Head of caudate nucleus (tissue), 42 donors: ENCODE measurements around the gene CHD3.
A peak's percentile ranks its signal among the peaks of the same experiment; 100 is the strongest.

Source experiments
- DNase-seq, 42 donors: peaks; one replicate each; pipeline versions ENCODE4 v3.0.0 to v3.0.0-alpha.2; 2020 to 2021; ENCODE audit warnings: mixed read lengths in 7 of 42
- intact Hi-C: fragments of 100-400 bp; cut with DNase I; formaldehyde crosslinking; loops from one replicate; pipeline ENCODE4 v1.15.0; 2022

Gene CHD3

DNA sequence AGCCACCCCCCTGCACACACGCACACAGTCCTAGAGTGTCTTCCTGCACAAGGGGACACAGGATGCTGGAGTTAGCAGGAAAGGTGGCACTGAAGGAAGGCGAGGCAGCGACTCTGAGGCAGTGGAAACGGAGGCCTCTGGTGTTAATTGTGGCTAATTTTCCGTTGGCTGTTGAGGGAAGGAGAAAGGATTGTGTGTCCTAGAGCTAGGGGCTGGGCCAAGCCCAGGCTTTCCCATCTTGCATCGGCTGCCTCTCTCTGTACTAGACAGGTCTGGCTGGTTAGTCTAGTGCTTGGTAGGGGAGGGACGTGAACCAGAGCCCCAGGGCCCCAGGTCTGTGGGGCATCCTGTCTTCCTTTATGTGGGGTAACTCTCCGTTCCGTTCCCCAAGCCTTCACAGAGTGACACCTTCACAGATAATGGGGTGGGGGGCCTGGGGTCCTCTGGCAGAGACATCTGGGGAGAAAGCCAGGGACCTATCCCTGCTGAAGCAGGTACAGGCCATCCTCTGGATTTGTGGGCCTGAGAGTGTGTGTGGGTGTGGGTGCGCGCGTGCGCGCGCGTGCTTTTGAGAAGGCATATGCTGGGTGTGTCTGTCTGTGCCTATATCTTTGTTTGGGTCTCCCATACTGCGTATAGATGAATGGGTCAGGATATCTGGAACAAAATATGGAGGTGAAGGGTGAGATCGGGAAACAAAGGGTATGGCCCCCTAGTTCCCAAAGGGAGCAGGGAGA lies at the start of gene CHD3:
Gene CHD3, plus strand, starts transcription at position 606 of the 737 bp plus-strand sequence. CDS start 212 bp downstream, outside the sequence.
- DNase-seq: peak in 35 of 42 donors; percentile 16 to 70 (median 48)
- intact Hi-C loops: loop anchor here (5.0 kb wide), 1 partner anchor 51 kb away; no protein-coding TSS in a partner anchor

DNA sequence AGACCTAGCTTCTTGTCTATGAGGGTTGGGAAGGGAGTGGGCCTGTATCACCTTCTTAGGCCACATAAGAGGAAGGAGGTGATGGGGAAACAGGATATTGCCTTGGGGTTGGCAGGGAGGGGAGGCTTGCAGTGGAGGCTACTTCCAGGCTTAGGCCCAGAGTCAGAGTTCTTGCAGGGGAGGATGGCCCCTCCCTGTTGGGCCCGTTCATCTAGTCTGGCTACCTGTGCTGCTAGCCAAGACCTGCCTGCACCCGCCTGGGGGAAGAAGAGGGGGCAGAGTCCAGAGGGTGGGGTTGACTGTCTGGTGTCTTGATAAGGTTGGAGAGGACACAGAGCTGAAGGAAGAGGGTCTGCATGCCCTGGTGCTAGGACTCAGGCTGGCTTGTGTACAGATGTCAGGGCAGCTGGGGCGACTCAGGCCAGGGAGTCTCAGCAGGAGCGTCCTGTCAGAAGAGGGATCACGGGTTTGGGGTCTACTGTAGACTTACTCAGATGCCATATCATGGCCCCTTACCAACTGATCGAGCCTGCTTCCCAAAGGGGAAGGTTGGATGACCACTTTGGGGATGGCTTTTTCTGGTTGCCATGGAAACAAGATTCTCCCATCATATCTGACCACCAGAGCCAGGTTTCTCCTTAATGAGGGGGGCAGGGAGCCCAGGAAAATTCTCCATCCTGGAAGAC lies 49.3 kb upstream of the CHD3 start:
- intact Hi-C loops: loop anchor here (5.0 kb wide), 1 partner anchor 48 kb away; the partner anchor contains the start of gene CHD3
- DNase-seq: peak in 1 of 42 donors; percentile 6

DNA sequence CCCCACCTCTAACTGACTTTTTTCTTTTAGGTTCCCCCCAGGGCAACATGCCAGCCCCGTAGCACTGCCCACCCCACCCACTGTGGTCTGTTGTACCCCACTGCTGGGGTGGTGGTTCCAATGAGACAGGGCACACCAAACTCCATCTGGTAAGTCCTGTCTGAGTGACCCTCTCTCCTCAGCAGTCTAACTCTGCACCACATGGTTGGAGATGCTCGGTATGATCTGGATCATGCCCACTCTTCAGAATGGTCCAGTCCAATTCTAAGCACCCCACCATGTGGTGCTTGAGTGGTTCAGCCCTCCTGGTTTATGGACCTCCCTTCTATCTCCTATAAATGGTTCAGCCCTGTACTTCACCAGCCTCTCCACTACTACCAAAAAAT lies 48.7 kb upstream of the CHD3 start:
- DNase-seq: no peak
- intact Hi-C loops: loop anchor here (5.0 kb wide), 1 partner anchor 47 kb away; the partner anchor contains the start of gene CHD3

DNA sequence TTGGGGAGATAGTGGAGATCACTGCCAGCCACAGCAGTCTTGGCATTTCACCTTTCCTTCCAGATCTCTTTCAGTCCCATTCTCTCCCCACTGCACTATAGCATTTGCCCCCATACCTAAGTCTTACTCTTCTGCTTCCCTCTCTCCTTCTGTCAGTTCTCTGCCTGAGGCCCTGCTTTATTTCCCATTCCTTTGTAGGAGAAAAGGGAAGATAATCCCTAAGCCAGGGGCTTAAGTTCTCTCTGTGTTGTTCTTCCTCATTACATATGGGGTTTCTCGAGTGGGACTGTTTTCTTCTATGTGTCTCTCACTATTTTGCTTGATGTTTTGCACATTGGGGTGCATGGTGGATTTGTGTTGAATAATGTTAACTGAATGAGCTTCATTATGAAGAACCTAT lies 48.1 kb upstream of the CHD3 start:
- DNase-seq: no peak
- intact Hi-C loops: no loop called here

DNA sequence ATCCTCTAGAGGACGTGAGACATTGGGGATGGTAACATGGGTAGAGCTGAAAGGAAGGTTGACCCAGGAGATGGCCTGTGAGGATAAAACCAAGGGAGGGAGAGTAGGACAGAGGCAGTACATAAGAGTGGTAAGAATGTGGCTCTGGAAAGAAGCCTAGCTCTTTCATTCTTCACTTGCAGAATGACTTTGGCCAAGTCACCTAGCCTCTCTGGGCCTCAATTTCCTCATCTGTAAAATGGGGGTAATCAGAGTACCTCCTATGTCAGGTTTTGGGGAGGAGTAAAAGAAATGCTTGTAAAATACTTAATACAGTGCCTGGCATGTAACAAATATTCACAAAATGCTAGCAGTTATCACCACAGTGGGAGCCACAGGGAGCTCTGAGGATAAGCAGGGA lies 47.7 kb upstream of the CHD3 start:
- DNase-seq: no peak
- intact Hi-C loops: no loop called here

DNA sequence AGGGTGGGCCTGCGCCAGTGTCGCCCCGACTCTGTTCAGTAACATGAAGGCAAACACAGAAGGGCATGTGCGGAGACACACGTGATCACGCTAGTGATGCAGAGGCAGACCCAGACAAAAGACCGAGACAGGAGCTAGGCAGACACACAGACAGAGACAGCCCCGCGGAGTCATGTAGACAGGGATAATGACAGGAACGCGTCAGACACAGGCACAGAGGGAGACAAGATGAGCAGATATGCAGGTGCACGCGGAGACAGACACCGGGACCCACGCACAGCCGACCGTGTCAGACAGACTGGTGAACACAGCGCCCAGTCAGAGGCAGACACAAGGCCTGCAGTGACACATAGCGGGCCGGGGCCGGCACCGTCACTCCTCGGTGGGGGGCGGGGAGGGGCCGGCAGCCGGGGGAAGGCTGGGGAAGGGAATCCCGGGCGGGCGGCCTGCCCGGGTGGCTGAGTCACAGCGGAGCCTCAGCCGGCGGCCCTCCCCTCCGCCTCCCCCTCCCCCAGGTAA lies 47.1 kb upstream of the CHD3 start:
- intact Hi-C loops: no loop called here
- peak; percentile 76 to 97 (median 86) for DNase-seq

DNA sequence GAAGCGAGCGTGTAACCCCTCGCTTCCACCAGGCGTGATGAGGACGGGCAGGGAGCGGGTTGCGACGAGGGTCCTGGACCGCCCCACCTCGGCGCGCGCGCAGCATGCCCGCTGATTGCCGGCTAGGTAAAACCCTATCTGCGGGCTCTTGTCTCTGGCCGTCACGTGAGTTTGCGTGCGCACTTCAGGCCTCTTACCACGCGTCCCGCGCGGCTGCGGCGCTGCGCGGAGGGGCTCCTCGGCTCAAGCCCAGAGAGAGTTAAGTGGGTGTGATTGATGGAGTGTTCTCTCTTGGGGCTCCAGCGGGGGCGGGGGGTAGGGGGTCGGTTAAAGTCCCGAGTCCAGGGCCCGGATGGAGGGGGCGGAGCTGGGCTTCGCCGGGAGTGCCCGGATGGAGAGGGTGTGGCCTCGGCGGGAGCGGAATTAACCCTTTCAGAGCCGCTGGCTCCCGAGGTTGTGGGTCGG lies 46.6 kb upstream of the CHD3 start:
- intact Hi-C loops: no loop called here
- DNase-seq: peak; percentile 80 to 98 (median 92)

DNA sequence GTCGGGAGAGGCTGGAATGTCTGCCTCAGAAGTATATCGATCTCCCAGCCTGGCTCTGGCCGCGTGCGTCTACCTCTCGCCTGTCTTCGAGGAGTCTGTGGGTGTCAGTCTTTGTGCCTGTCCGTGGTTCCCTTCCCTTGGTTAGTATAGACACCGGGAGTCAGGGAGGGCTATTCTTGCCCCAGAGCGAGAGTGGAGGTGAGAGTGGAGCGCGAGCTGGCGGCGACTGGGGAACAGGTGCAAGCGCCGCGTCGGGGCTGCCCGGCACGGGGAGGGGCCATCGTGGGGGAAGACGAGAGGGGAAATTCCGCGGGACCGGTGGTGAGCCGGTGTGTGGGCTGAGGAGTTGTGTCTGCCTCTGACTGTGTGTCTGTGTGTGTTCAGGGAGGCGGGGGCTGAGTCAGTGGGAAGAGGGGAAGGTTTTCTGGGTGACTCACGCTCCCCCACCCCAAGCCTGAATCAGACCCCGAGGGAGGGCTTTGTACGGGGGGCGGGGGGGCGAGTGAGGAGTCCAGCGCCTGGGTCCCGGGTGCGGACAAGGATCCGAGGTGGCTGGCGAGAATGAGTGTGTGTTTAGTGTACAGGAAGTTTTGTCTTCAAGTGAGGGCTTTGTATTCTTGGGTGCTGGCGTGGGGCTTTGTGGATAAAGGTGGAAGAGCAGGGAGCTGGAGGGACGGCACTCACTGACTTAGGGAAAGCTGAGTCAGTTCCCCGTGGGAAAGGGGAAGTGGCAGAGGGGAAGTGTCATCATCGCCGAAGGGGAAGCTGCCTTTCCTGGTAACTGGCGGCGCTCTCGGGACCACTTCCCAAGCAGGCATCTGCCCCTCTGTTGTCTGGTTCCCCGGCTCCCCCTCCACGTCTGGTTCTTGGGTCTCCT lies 46.0 kb upstream of the CHD3 start:
- DNase-seq: peak in 40 of 42 donors; percentile 33 to 89 (median 64)
- intact Hi-C loops: no loop called here

DNA sequence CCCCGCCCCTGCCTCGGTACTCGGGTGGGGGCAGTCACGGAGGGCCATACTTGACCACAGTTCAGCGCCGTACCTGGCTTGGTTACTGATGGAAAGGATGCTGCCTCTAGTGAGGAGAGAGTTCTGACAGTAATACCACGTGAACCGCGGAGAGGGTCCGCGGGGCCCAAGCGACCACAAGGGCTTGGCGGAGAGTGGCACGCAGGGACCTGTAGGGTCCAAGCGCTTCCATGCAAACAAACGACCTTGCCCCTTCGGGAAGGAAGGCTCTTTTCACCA lies 45.4 kb upstream of the CHD3 start:
- DNase-seq: no peak
- intact Hi-C loops: no loop called here

DNA sequence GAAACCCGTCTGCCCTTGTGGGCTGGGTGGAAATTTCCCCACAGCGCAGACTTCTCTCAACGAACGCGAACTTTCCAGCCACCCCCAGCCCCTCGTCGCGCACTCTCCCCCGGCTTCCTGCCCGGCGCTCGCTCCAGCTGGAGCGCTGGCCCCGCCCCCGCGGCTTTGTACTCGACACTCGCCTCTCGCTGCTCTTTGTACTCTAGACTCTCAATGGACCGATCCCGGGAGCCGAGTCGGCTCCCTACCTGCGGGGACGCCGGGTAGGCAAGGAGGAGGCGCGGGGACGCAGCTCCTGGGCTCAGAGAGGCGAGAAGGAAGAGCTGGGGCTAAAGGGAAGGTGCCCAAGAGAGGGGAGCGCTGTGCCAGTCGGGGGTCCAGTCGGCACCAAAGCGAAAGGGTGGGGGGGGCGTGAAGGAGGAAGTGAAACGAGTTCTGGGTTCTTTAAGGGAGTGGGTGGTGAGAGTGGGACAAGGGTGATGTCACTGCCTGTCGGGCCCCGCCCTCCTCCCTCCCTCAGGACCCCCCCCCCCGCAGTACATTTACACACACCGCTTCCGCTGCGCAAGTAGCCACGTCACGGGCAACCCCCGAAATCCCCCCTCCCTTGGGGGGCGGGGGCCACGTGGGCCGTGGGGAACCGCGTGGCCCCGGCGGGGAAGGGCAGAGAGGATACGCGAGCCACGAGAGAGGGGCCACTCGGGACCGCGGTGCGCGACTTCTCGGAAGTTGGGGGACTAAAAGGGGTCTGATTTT lies 44.9 kb upstream of the CHD3 start:
- peak; percentile 42 to 89 (median 74) for DNase-seq
- intact Hi-C loops: no loop called here

DNA sequence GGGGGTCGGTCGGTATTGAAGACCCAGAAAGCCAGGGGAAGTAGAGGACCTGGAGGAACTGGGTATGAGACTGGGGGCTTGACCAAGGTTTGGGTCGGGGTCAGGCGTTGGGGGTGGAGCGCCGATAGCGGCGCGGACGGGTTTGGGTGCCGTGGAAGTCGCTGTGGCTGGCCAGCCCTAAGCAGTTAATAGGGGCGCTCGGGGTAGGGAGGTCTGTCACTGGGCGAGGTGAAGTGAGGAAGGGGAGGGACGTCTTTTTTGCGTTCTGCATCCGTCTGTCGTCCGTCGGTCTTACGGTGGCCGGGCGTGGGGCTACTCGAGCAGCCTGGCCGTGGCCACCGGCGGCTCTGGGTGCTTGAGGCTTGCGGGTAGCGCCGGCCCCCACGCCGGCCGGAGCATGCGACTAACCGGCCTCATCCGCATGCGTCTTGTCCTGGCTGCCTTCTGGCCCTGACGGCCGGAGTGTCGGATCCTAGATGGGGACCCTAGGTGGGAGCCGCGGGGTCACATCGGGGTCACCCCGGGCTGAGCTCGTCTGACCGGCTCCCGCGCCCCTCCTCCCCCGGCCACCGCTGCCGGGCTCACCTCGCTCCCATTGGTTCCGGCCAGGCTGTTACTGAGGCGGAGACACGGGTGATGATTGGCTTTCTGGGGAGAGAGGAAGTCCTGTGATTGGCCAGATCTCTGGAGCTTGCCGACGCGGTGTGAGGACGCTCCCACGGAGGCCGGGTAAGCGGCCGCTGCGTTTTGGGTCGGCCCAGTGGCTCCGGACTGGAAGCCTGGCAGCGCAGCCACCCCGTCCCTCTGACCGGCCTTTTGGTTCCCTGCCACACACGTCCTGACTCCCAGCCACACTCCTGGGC lies 44.1 kb upstream of the CHD3 start:
- intact Hi-C loops: no loop called here
- DNase-seq: peak; percentile 87 to 98 (median 94)

DNA sequence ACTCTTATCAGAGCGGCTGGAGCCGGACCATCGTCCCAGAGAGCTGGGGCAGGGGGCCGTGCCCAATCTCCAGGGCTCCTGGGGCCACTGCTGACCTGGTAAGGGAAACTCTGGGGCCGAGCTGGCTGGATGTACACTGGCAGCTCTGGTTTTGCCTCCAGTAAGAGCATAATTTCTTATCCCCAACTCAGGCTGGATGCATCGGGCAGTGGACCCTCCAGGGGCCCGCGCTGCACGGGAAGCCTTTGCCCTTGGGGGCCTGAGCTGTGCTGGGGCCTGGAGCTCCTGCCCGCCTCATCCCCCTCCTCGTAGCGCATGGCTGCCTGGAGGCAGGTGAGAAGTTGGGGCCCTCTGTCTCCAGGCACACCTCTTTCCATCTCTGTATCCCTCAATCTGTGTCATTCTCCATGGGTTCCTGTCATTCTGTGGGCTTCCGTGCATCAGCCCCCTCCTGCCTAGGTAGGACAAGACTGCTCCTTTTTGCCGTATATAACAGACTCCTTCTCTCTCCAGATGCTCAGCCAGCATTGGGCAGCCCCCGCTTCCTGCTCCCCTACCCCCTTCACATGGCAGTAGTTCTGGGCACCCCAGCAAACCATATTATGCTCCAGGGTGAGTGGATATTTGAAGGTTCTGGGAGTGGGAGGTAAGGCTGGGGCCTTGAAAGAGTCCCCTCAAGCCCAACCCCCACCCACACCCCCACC lies 43.1 kb upstream of the CHD3 start:
- no peak for DNase-seq
- intact Hi-C loops: no loop called here

DNA sequence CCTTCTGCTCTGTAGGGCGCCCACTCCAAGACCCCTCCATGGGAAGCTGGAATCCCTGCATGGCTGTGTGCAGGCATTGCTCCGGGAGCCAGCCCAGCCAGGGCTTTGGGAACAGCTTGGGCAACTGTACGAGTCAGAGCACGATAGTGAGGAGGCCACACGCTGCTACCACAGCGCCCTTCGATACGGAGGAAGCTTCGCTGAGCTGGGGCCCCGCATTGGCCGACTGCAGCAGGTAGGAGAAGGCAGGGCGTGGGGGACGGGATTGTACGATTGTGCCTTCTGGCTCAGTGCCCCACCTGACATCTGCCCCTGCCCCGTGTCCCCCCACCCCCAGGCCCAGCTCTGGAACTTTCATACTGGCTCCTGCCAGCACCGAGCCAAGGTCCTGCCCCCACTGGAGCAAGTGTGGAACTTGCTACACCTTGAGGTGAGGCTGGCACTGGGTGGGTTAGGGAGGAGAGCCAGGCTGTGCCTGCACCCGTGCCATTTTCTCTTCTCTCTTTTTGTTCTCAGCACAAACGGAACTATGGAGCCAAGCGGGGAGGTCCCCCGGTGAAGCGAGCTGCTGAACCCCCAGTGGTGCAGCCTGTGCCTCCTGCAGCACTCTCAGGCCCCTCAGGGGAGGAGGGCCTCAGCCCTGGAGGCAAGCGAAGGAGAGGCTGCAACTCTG lies 42.4 kb upstream of the CHD3 start:
- intact Hi-C loops: no loop called here

DNA sequence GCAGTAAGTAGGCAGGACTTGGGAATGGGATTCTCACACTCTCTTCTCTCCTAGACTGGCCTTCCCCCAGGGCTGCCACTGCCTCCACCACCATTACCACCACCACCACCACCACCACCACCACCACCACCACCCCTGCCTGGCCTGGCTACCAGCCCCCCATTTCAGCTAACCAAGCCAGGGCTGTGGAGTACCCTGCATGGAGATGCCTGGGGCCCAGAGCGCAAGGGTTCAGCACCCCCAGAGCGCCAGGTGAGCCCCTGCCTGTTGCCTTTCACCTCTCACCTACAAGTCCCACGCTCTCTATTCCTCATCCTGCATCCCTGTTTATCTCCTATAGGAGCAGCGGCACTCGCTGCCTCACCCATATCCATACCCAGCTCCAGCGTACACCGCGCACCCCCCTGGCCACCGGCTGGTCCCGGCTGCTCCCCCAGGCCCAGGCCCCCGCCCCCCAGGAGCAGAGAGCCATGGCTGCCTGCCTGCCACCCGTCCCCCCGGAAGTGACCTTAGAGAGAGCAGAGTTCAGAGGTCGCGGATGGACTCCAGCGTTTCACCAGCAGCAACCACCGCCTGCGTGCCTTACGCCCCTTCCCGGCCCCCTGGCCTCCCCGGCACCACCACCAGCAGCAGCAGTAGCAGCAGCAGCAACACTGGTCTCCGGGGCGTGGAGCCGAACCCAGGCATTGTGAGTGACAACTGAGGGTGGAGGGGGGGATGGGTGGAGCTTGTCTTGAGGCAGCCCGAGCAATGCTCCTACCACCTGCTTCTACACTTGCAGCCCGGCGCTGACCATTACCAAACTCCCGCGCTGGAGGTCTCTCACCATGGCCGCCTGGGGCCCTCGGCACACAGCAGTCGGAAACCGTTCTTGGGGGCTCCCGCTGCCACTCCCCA lies 41.6 kb upstream of the CHD3 start:
- intact Hi-C loops: no loop called here

More for the DNA sequence above, 42.4 kb upstream of the CHD3 start:
- DNase-seq: no peak

DNA sequence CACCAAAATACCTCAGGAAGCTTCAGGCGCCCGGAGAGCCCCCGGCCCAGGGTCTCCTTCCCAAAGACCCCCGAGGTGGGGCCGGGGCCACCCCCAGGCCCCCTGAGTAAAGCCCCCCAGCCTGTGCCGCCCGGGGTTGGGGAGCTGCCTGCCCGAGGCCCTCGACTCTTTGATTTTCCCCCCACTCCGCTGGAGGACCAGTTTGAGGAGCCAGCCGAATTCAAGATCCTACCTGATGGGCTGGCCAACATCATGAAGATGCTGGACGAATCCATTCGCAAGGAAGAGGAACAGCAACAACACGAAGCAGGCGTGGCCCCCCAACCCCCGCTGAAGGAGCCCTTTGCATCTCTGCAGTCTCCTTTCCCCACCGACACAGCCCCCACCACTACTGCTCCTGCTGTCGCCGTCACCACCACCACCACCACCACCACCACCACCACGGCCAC lies 40.4 kb upstream of the CHD3 start:
- no peak for DNase-seq
- intact Hi-C loops: no loop called here

More for the DNA sequence above, 41.6 kb upstream of the CHD3 start:
- no peak for DNase-seq
